Measurements from ENCODE around the gene CNTFR.

- TF ChIP-seq EP300 (IDR thresholded peaks at IDR 0.05) (no peak), CTCF (IDR thresholded peaks at IDR 0.05) (no peak)
Observed at GRCh38 chr9:34536685-34537084, 52.8 kb downstream of the CNTFR start.
